Neutrophil (primary cell): ENCODE data around the gene PFKFB3.

Experiments
- H3K27ac ChIP-seq: fragments of 200-600 bp; sonication (generic); 2 replicates; pipeline ENCODE4 v1.5.1; 2016; ENCODE audit warnings: mild to moderate bottlenecking, moderate library complexity
- H3K27me3 ChIP-seq: fragments of 200-600 bp; sonication (generic); 2 replicates; pipeline ENCODE4 v1.6.0; 2016; ENCODE audit warnings: mild to moderate bottlenecking
- H3K36me3 ChIP-seq: fragments of 200-600 bp; sonication (generic); 2 replicates; pipeline ENCODE4 v1.5.1; 2017
- H3K4me1 ChIP-seq, 2 experiments: fragments of 200-600 bp in 1 of 2; sonication (generic) in 1 of 2; 1 replicate in 1 of 2; 2 replicates in 1 of 2; pipeline versions ENCODE4 v1.5.1 to v1.6.1; 2013 to 2016; ENCODE audit warnings: low read depth in 1 of 2, low read length in 1 of 2, mild to moderate bottlenecking in 1 of 2, moderate library complexity in 1 of 2; ENCODE audit not compliant: control insufficient read depth in 1 of 2, insufficient read depth in 1 of 2
- H3K4me3 ChIP-seq, 2 experiments: fragments of 200-600 bp in 1 of 2; sonication (generic) in 1 of 2; 1 replicate in 1 of 2; 2 replicates in 1 of 2; pipeline ENCODE4 v1.5.1; 2013 to 2016; ENCODE audit warnings: low read depth in 1 of 2, low read length in 1 of 2, mild to moderate bottlenecking in 1 of 2, moderate library complexity in 1 of 2
- H3K9me3 ChIP-seq: fragments of 200-600 bp; sonication (generic); 2 replicates; pipeline ENCODE4 v1.5.1; 2016
- CTCF ChIP-seq: fragments of 200-600 bp; sonication (generic); IDR thresholded peaks from 2 replicates; pipeline ENCODE4 v1.5.1; 2016; ENCODE audit warnings: antibody characterized with exemption

Gene PFKFB3

GRCh38 chr10:6219494-6219836, 16.7 kb downstream of the PFKFB3 start:
- Histone ChIP-seq H3K27ac (peak overlapping the region; percentile 29), H3K27me3 (no peaks in the 10 kb centered on the region), H3K4me3 (no peak overlapping the region), H3K4me1 (no peaks in the 10 kb centered on the region), H3K9me3 (peaks cover 4% of the 10 kb centered on the region), H3K36me3 (peaks cover 100% of the 10 kb centered on the region)
- no peak for TF ChIP-seq CTCF

GRCh38 chr10:6220418-6221191, 17.9 kb downstream of the PFKFB3 start:
- Histone ChIP-seq H3K9me3 (peaks cover 4% of the 10 kb centered on the region), H3K4me3 (no peak overlapping the region), H3K36me3 (peaks cover 100% of the 10 kb centered on the region), H3K27ac (no peak overlapping the region), H3K4me1 (no peaks in the 10 kb centered on the region), H3K27me3 (no peaks in the 10 kb centered on the region)
- no peak for TF ChIP-seq CTCF

- peaks cover 100% of the 10 kb centered on the region for H3K36me3 ChIP-seq
Measured at GRCh38 chr10:6221192-6221940, 18.6 kb downstream of the PFKFB3 start.

GRCh38 chr10:6221971-6222751, 19.4 kb downstream of the PFKFB3 start:
- TF ChIP-seq CTCF, result no peak
- Histone ChIP-seq H3K36me3 (peaks cover 100% of the 10 kb centered on the region), H3K27me3 (no peaks in the 10 kb centered on the region), H3K27ac (peak overlapping the region; percentile 39), H3K4me3 (no peak overlapping the region), H3K4me1 (no peaks in the 10 kb centered on the region), H3K9me3 (peaks cover 1% of the 10 kb centered on the region)

More at GRCh38 chr10:6221192-6221940, 18.6 kb downstream of the PFKFB3 start:
- Histone ChIP-seq H3K4me3 (no peak overlapping the region), H3K27me3 (no peaks in the 10 kb centered on the region), H3K4me1 (no peaks in the 10 kb centered on the region), H3K27ac (peak overlapping the region; percentile 39), H3K9me3 (peaks cover 4% of the 10 kb centered on the region)
- no peak for TF ChIP-seq CTCF

DNA sequence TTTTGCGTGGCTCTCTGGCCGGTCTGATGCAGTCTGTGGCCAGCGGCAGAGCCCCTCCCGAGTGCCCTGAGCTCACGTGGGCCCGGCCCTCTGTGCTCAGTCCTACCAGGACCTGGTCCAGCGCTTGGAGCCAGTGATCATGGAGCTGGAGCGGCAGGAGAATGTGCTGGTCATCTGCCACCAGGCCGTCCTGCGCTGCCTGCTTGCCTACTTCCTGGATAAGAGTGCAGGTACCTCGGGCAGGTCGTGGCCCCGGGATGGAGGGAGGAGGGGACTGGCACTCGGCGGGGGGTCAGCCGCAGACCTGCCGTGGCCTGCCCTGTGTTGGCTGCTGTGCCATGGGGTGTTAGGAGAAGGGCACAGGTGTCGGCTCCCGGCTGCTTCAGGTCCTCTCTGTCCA, 20.0 kb downstream of the PFKFB3 start:
- Histone ChIP-seq H3K27ac (peak overlapping the region; percentile 39), H3K27me3 (no peaks in the 10 kb centered on the region), H3K4me3 (no peak overlapping the region), H3K4me1 (no peaks in the 10 kb centered on the region), H3K9me3 (no peaks in the 10 kb centered on the region), H3K36me3 (peaks cover 100% of the 10 kb centered on the region)
- no peak for TF ChIP-seq CTCF
